Trophoblast cell (in vitro differentiated cells and primary cell): ENCODE data around the gene CAPZB.

Source experiments
- DNase-seq, 2 donors: peaks; one replicate each; pipeline ENCODE4 v3.0.0-alpha.2; 2016
- H2AFZ ChIP-seq: 2 replicates; pipeline ENCODE4 v1.6.1; 2013; ENCODE audit warnings: low read length, moderate library complexity, mild to moderate bottlenecking; ENCODE audit not compliant: insufficient read depth, poor library complexity
- H2AK5ac ChIP-seq: 2 replicates; pipeline ENCODE4 v1.6.1; 2013; ENCODE audit warnings: mild to moderate bottlenecking, low read length
- H2BK120ac ChIP-seq: 2 replicates; pipeline ENCODE4 v1.6.1; 2013; ENCODE audit warnings: low read length, mild to moderate bottlenecking, moderate library complexity; ENCODE audit not compliant: insufficient read depth, poor library complexity
- H2BK12ac ChIP-seq: 2 replicates; pipeline ENCODE4 v1.6.1; 2013; ENCODE audit warnings: mild to moderate bottlenecking, low read length, moderate library complexity
- H2BK5ac ChIP-seq: 2 replicates; pipeline ENCODE4 v1.6.1; 2013; ENCODE audit warnings: low read length, low read depth, moderate library complexity, mild to moderate bottlenecking; ENCODE audit not compliant: poor library complexity
- H3K14ac ChIP-seq: 2 replicates; pipeline ENCODE4 v1.6.1; 2013; ENCODE audit warnings: mild to moderate bottlenecking, low read length
- H3K18ac ChIP-seq: 2 replicates; pipeline ENCODE4 v1.6.1; 2013; ENCODE audit warnings: mild to moderate bottlenecking, low read length
- H3K23ac ChIP-seq: 2 replicates; pipeline ENCODE4 v1.6.1; 2013; ENCODE audit warnings: low read length
- H3K27ac ChIP-seq: 2 replicates; pipeline ENCODE4 v1.5.1; 2013; ENCODE audit warnings: low read depth, mild to moderate bottlenecking, inconsistent platforms, low read length, moderate library complexity
- H3K27me3 ChIP-seq: 2 replicates; pipeline ENCODE4 v1.6.1; 2013; ENCODE audit warnings: inconsistent platforms, mild to moderate bottlenecking, low read length, moderate library complexity; ENCODE audit not compliant: insufficient read depth
- H3K36me3 ChIP-seq, 2 experiments: 1 replicate in 1 of 2; 2 replicates in 1 of 2; pipeline ENCODE4 v1.6.1; 2013; ENCODE audit warnings: low read length in 2 of 2, mild to moderate bottlenecking in 2 of 2, moderate library complexity in 1 of 2; ENCODE audit not compliant: insufficient read depth in 2 of 2, control insufficient read depth in 1 of 2
- H3K4ac ChIP-seq: 2 replicates; pipeline ENCODE4 v1.6.1; 2013; ENCODE audit warnings: low read depth, mild to moderate bottlenecking, low read length, moderate library complexity
- H3K4me1 ChIP-seq, 2 experiments: 1 replicate in 1 of 2; 2 replicates in 1 of 2; pipeline ENCODE4 v1.6.1; 2013; ENCODE audit warnings: low read length in 2 of 2, mild to moderate bottlenecking in 2 of 2, moderate library complexity in 1 of 2; ENCODE audit not compliant: insufficient read depth in 2 of 2, control insufficient read depth in 1 of 2
- H3K4me2 ChIP-seq: 2 replicates; pipeline ENCODE4 v1.6.1; 2013; ENCODE audit warnings: inconsistent platforms, mild to moderate bottlenecking, low read length, moderate library complexity
- H3K4me3 ChIP-seq: 2 replicates; pipeline ENCODE4 v1.5.1; 2013; ENCODE audit warnings: mild to moderate bottlenecking, low read depth, low read length, inconsistent platforms
- H3K79me1 ChIP-seq: one replicate; pipeline ENCODE4 v1.6.1; 2013; ENCODE audit warnings: low read length
- H3K79me2 ChIP-seq: 2 replicates; pipeline ENCODE4 v1.6.1; 2013; ENCODE audit warnings: low read length, mild to moderate bottlenecking; ENCODE audit not compliant: control insufficient read depth, insufficient read depth, poor library complexity
- H3K9ac ChIP-seq: 2 replicates; pipeline ENCODE4 v1.6.1; 2013; ENCODE audit warnings: mild to moderate bottlenecking, low read length
- H3K9me3 ChIP-seq: 2 replicates; pipeline ENCODE4 v1.6.1; 2013; ENCODE audit warnings: low read depth, mild to moderate bottlenecking, control low read depth, inconsistent platforms, low read length; ENCODE audit not compliant: insufficient read depth
- H4K12ac ChIP-seq: 2 replicates; pipeline ENCODE4 v1.6.1; 2013; ENCODE audit warnings: low read depth, mild to moderate bottlenecking, low read length, moderate library complexity
- H4K8ac ChIP-seq: 2 replicates; pipeline ENCODE4 v1.6.1; 2013; ENCODE audit warnings: low read depth, mild to moderate bottlenecking, low read length, moderate library complexity
- H4K91ac ChIP-seq: one replicate; pipeline ENCODE4 v1.6.1; 2013; ENCODE audit warnings: low read depth, mild to moderate bottlenecking, low read length, moderate library complexity
- WGBS: extraction: QIAGEN DNeasy Blood & Tissue Kit; methylation state at CpG from one replicate; pipeline ENCODE4 v1.1.7; 2013; ENCODE audit warnings: missing lambda C conversion rate; ENCODE audit not compliant: insufficient read length, insufficient coverage; ENCODE audit errors: extremely low coverage; 5-methylcytosine and 5-hydroxymethylcytosine counted together

Gene CAPZB

GRCh38 chr1:19429611-19430010 lies 55.7 kb downstream of the CAPZB start:
- no peak overlapping the region for H3K23ac ChIP-seq
- peaks cover 3 to 6% of the 10 kb centered on the region in 2 experiments for H3K36me3 ChIP-seq
- no peaks in the 10 kb centered on the region for H3K27me3 ChIP-seq
- H3K79me1 ChIP-seq, result no peaks in the 10 kb centered on the region
- H2BK120ac ChIP-seq, result no peak overlapping the region
- H4K8ac ChIP-seq, result no peak overlapping the region
- DNase-seq, result no peak
- peaks cover 33% of the 10 kb centered on the region for H3K79me2 ChIP-seq
- H2BK5ac ChIP-seq, result peak overlapping the region; percentile 16
- no peak overlapping the region for H3K9ac ChIP-seq
- no peak overlapping the region for H2BK12ac ChIP-seq
- no CpG with 5 or more reads among the region's 4 CpGs for WGBS
- H3K9me3 ChIP-seq, result no peaks in the 10 kb centered on the region
- H3K4me1 ChIP-seq, result peaks cover 18 to 30% of the 10 kb centered on the region in 2 experiments
- no peak overlapping the region for H3K4me2 ChIP-seq
- H3K27ac ChIP-seq, result no peak overlapping the region
- no peak overlapping the region for H3K14ac ChIP-seq
- peak overlapping the region; percentile 37 for H3K4ac ChIP-seq
- no peak overlapping the region for H4K12ac ChIP-seq
- no peak overlapping the region for H3K18ac ChIP-seq
- H2AK5ac ChIP-seq, result no peak overlapping the region
- H3K4me3 ChIP-seq, result no peak overlapping the region
- no peak overlapping the region for H2AFZ ChIP-seq
- no peak overlapping the region for H4K91ac ChIP-seq

- WGBS, result no CpG with 5 or more reads among the region's 14 CpGs
- H2AFZ ChIP-seq, result no peak overlapping the region
- peak overlapping the region; percentile 78 for H3K4ac ChIP-seq
- H2BK120ac ChIP-seq, result no peak overlapping the region
- no peak overlapping the region for H3K4me2 ChIP-seq
- no peak overlapping the region for H3K14ac ChIP-seq
- no peaks in the 10 kb centered on the region for H3K79me1 ChIP-seq
- no peak overlapping the region for H4K91ac ChIP-seq
- H4K8ac ChIP-seq, result no peak overlapping the region
- no peak overlapping the region for H3K9ac ChIP-seq
- H2BK12ac ChIP-seq, result no peak overlapping the region
- H3K4me1 ChIP-seq, result peaks cover 15 to 18% of the 10 kb centered on the region in 2 experiments
- DNase-seq, result no peak
- H3K18ac ChIP-seq, result no peak overlapping the region
- H3K27me3 ChIP-seq, result no peaks in the 10 kb centered on the region
- no peak overlapping the region for H2BK5ac ChIP-seq
- no peak overlapping the region for H3K23ac ChIP-seq
- peaks cover 3 to 4% of the 10 kb centered on the region in 2 experiments for H3K36me3 ChIP-seq
- peaks cover 35% of the 10 kb centered on the region for H3K79me2 ChIP-seq
- no peaks in the 10 kb centered on the region for H3K9me3 ChIP-seq
- no peak overlapping the region for H2AK5ac ChIP-seq
- no peak overlapping the region for H3K27ac ChIP-seq
- no peak overlapping the region for H3K4me3 ChIP-seq
- H4K12ac ChIP-seq, result no peak overlapping the region
These were observed 58.1 kb downstream of the CAPZB start for GRCh38 chr1:19427087-19427781.

- Histone ChIP-seq H4K91ac (no peak overlapping the region), H3K4me1 (peaks cover 15 to 18% of the 10 kb centered on the region in 2 experiments), H2AFZ (no peak overlapping the region), H3K36me3 (peaks cover 3 to 4% of the 10 kb centered on the region in 2 experiments), H3K23ac (no peak overlapping the region), H2BK12ac (no peak overlapping the region), H3K14ac (no peak overlapping the region), H3K4me3 (no peak overlapping the region), H3K4ac (peak overlapping the region; percentile 88), H3K27ac (no peak overlapping the region), H3K18ac (no peak overlapping the region), H3K79me1 (no peaks in the 10 kb centered on the region), H2AK5ac (no peak overlapping the region), H4K8ac (no peak overlapping the region), H3K27me3 (no peaks in the 10 kb centered on the region), H4K12ac (no peak overlapping the region), H3K9me3 (no peaks in the 10 kb centered on the region), H3K9ac (no peak overlapping the region), H2BK5ac (no peak overlapping the region), H2BK120ac (no peak overlapping the region), H3K79me2 (peaks cover 31% of the 10 kb centered on the region), H3K4me2 (no peak overlapping the region)
- no CpG with 5 or more reads among the region's 13 CpGs for WGBS
- DNase-seq, result no peak
These were observed 58.8 kb downstream of the CAPZB start for GRCh38 chr1:19426294-19427086.

GRCh38 chr1:19425646-19426239 lies 59.6 kb downstream of the CAPZB start:
- Histone ChIP-seq H2AFZ (no peak overlapping the region), H2BK120ac (no peak overlapping the region), H3K18ac (no peak overlapping the region), H2AK5ac (no peak overlapping the region), H3K27me3 (no peaks in the 10 kb centered on the region), H3K9me3 (no peaks in the 10 kb centered on the region), H3K4ac (peak overlapping the region; percentile 88), H3K14ac (no peak overlapping the region), H3K27ac (no peak overlapping the region), H3K4me2 (no peak overlapping the region), H4K12ac (no peak overlapping the region), H2BK5ac (no peak overlapping the region), H2BK12ac (no peak overlapping the region), H3K4me1 (peaks cover 14 to 16% of the 10 kb centered on the region in 2 experiments), H3K23ac (no peak overlapping the region), H4K91ac (no peak overlapping the region), H3K79me1 (no peaks in the 10 kb centered on the region), H3K9ac (no peak overlapping the region), H3K36me3 (peaks cover 3 to 4% of the 10 kb centered on the region in 2 experiments), H3K79me2 (peaks cover 35% of the 10 kb centered on the region), H3K4me3 (no peak overlapping the region), H4K8ac (no peak overlapping the region)
- no CpG with 5 or more reads among the region's 6 CpGs for WGBS
- no peak for DNase-seq
